Endothelial cell of umbilical vein (primary cell): Measurements from ENCODE around the gene IL25. TPM values are rescaled to one million over a fixed set of nuclear protein-coding genes. Genes with fewer than 3 reads are reported as not detected.

Experiments
- Bru-seq: library from RNA; stranded (reverse); fragments of 400-500 nt; gene quantifications from one replicate; lab custom pipeline; 2021; lab: Mats Ljungman, UMichigan
- BruChase-seq, 2 experiments: library from RNA; stranded (reverse); fragments of 400-500 nt; gene quantifications; one replicate each; lab custom pipeline; 2021; lab: Mats Ljungman, UMichigan
- BruUV-seq: library from RNA; stranded (reverse); fragments of 400-500 nt; replicated peaks from 2 replicates; lab custom pipeline; 2021; lab: Mats Ljungman, UMichigan
- CTCF ChIA-PET: fragments of 300-600, 350-600 bp; sonication (Branson Sonifier 250); formaldehyde crosslinking; loops from one replicate; lab custom pipeline; 2021; ENCODE audit warnings: antibody characterized with exemption, inconsistent platforms; lab: Charles Lee
- POLR2A ChIA-PET: fragments of 300-600, 350-600 bp; sonication (Branson Sonifier 250); formaldehyde crosslinking; loops from one replicate; lab custom pipeline; 2021; ENCODE audit warnings: antibody characterized with exemption, inconsistent platforms; lab: Charles Lee
- DNase-seq: peaks from one replicate; pipeline ENCODE4 v3.0.0-alpha.2; 2011; ENCODE audit warnings: low read depth, low spot score
- FAIRE-seq: peaks from 2 replicates; lab custom pipeline; 2011; peaks lifted over from hg19 to GRCh38; lab: Jason Lieb, UNC
- H2AFZ ChIP-seq: 2 replicates; pipeline ENCODE4 v1.6.0; 2012; ENCODE audit warnings: low read depth, low read length, control low read depth, inconsistent platforms
- H3K27ac ChIP-seq: 2 replicates; pipeline ENCODE4 v1.5.1; 2011; ENCODE audit warnings: low read depth, mild to moderate bottlenecking, control low read depth, low read length, moderate library complexity; ENCODE audit not compliant: insufficient read depth
- H3K27me3 ChIP-seq, 2 experiments: 2 replicates each; pipeline versions ENCODE4 v1.6.0 to v1.6.1; 2011; ENCODE audit warnings: low read length in 2 of 2, mixed read lengths in 1 of 2; ENCODE audit not compliant: control insufficient read depth in 2 of 2, insufficient read depth in 2 of 2
- H3K36me3 ChIP-seq, 2 experiments: 2 replicates in 1 of 2; 3 replicates in 1 of 2; pipeline ENCODE4 v1.5.1; 2011; ENCODE audit warnings: low read length in 2 of 2, mild to moderate bottlenecking in 1 of 2, moderate library complexity in 1 of 2; ENCODE audit not compliant: control insufficient read depth in 2 of 2, insufficient read depth in 2 of 2; ENCODE audit errors: extremely low read depth in 1 of 2
- H3K4me1 ChIP-seq: 3 replicates; pipeline ENCODE4 v1.5.1; 2011; ENCODE audit warnings: mild to moderate bottlenecking, low read length; ENCODE audit not compliant: control insufficient read depth, insufficient read depth; ENCODE audit errors: extremely low read depth
- H3K4me2 ChIP-seq: 2 replicates; pipeline ENCODE4 v1.6.1; 2011; ENCODE audit warnings: low read length, control low read depth, mixed read lengths; ENCODE audit not compliant: insufficient read depth
- H3K4me3 ChIP-seq, 3 experiments: fragments of 200-600 bp in 1 of 3; sonication (generic), shearing (Covaris generic) in 1 of 3; replicated peaks in 1 of 3; 2 replicates each; pipeline ENCODE4 v1.5.1; 2011 to 2016; ENCODE audit warnings: control low read depth in 3 of 3, low read length in 3 of 3, mild to moderate bottlenecking in 2 of 3, inconsistent platforms in 1 of 3, low read depth in 1 of 3, moderate library complexity in 1 of 3; ENCODE audit not compliant: insufficient read depth in 1 of 3
- H3K79me2 ChIP-seq: 2 replicates; pipeline ENCODE4 v1.6.0; 2012; ENCODE audit warnings: low read length, inconsistent platforms; ENCODE audit not compliant: control insufficient read depth, insufficient read depth
- H3K9ac ChIP-seq: replicated peaks from 2 replicates; pipeline ENCODE3; 2011; ENCODE audit warnings: low read length, control low read depth; ENCODE audit not compliant: insufficient read depth; ENCODE audit errors: extremely low read depth
- H3K9me1 ChIP-seq: replicated peaks from 3 replicates; pipeline ENCODE4 v1.6.0; 2011; ENCODE audit warnings: mild to moderate bottlenecking, low read length; ENCODE audit not compliant: control insufficient read depth, insufficient read depth; ENCODE audit errors: extremely low read depth
- H3K9me3 ChIP-seq: replicated peaks from 2 replicates; pipeline ENCODE4 v1.5.1; 2012; ENCODE audit warnings: low read length, inconsistent platforms; ENCODE audit not compliant: control insufficient read depth, insufficient read depth
- H4K20me1 ChIP-seq: replicated peaks from 2 replicates; pipeline ENCODE3; 2011; ENCODE audit warnings: mild to moderate bottlenecking, low read length; ENCODE audit not compliant: control insufficient read depth, insufficient read depth; ENCODE audit errors: extremely low read depth
- GATA2 ChIP-seq: IDR thresholded peaks from 2 replicates; pipeline ENCODE4 v1.7.0; 2011; ENCODE audit warnings: low read depth, mild to moderate bottlenecking, moderate library complexity, mixed read lengths, low read length; ENCODE audit not compliant: insufficient read length, insufficient read depth
- MYC ChIP-seq: IDR thresholded peaks from one replicate; pipeline ENCODE4 v1.6.1; 2011; ENCODE audit warnings: mild to moderate bottlenecking, low read depth, low read length
- POLR2A ChIP-seq: IDR thresholded peaks from 2 replicates; pipeline ENCODE4 v1.6.1; 2012; ENCODE audit warnings: low read depth, mild to moderate bottlenecking, control low read depth, low read length
- POLR2AphosphoS5 ChIP-seq: IDR thresholded peaks from 2 replicates; pipeline ENCODE4 v1.6.1; 2012; ENCODE audit warnings: low read depth, mild to moderate bottlenecking, control low read depth, low read length, moderate library complexity; ENCODE audit not compliant: insufficient read depth
- dilution Hi-C: fragments of 300-500 bp; cut with MboI; formaldehyde crosslinking; loops from one replicate; pipeline ENCODE4 v1.15.0; 2019; ENCODE audit warnings: low sequenced_read_pairs; ENCODE audit not compliant: extremely low pct_ligation_motif_present
- intact Hi-C: fragments of 100-400 bp; cut with micrococcal nuclease; formaldehyde crosslinking; loops from one replicate; pipeline ENCODE4 v1.10.0; 2022
- long read RNA-seq: library from polyadenylated mRNA; stranded (forward); transcript quantifications from one replicate; pipeline ENCODE4 v2.0.0, GENCODE V29; 2021
- polyA minus RNA-seq, 3 experiments: library from RNA; depleted of rRNA, polyadenylated mRNA; stranded (reverse); fragments of >200 nt; gene quantifications; 1 replicate in 1 of 3; 2 replicates in 2 of 3; pipeline ENCODE4 v1.2.3, GENCODE V29; 2011
- polyA plus RNA-seq, 4 experiments: library from polyadenylated mRNA; depleted of rRNA in 3 of 4; stranded (reverse) in 3 of 4; unstranded in 1 of 4; fragments of >200 nt; gene quantifications; 2 replicates each; pipeline versions ENCODE4 v1.2.1 to v1.2.3, GENCODE V29; 2011 to 2012; ENCODE audit warnings: missing spikeins in 1 of 4
- total RNA-seq: library from RNA; stranded (reverse); gene quantifications from 2 replicates; pipeline ENCODE4 v1.2.3, GENCODE V29; 2021
- TF ChIP-seq, protein P1 (sequence below): IDR thresholded peaks from 2 replicates; pipeline ENCODE4 v1.6.1; 2011; ENCODE audit not compliant: insufficient read depth, insufficient read length

The IL25 gene
- total RNA-seq (not detected in 2 replicates), polyA plus RNA-seq (not detected in 2 replicates), polyA minus RNA-seq (not detected in 2 replicates), Bru-seq, nascent RNA (not detected), BruChase-seq, experiment 1, labeled RNA remaining after a 6-hour chase (not detected), BruChase-seq, experiment 2, labeled RNA remaining after a 2-hour chase (not detected)
- not detected in 2 replicates for polyA plus RNA-seq (2011; cell fraction: cytosol; rRNA removed)
- not detected in 2 replicates for polyA plus RNA-seq (2011; cell fraction: nucleus; rRNA removed)
- polyA plus RNA-seq (2012): not detected in 2 replicates
- not detected for polyA minus RNA-seq (2011; cell fraction: cytosol; rRNA and poly(A)+ RNA removed)
- polyA minus RNA-seq (2011; cell fraction: nucleus; rRNA and poly(A)+ RNA removed): not detected in 2 replicates
- long read RNA-seq: 0 reads

DNA sequence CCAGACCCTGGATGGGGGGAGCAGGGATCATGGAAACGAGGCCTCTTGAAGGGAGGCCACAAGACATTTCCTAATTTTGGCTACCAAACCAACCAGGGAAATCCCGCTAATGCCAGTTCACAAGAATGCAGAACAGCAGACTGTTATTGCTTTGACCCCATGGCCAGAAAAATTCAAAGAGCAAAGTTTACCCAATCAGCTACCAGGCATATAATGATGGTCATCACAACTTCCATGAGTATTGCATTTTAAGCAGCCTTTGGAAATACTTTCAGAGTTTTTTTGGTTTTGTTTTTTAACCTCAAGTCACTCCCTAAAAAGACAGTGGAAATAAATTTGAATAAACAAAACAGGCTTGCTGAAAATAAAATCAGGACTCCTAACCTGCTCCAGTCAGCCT is at the start of gene IL25:
Gene IL25 (plus strand): TSS at position 301 of the 400 bp plus-strand sequence.
- H3K9ac ChIP-seq: no peak within 1 kb of the TSS
- H3K27me3 ChIP-seq: peaks cover 8 to 12% of the 10 kb centered on the region in 2 experiments
- H3K27ac ChIP-seq: no peak within 1 kb of the TSS
- H3K79me2 ChIP-seq: no peaks in the 10 kb centered on the region
- no peaks in the 10 kb centered on the region for H4K20me1 ChIP-seq
- no TSS peak for BruUV-seq
- FAIRE-seq (no peak), DNase-seq (no peak)
- intact Hi-C loops (no loop called here), dilution Hi-C loops (no loop called here)
- H3K36me3 ChIP-seq: no peaks in the 10 kb centered on the region
- H3K9me1 ChIP-seq: no peaks in the 10 kb centered on the region
- no peak within 1 kb of the TSS for H3K4me2 ChIP-seq
- no peak within 1 kb of the TSS for H2AFZ ChIP-seq
- ChIA-PET CTCF (no interaction called here), POLR2A (no interaction called here)
- no peaks in the 10 kb centered on the region for H3K4me1 ChIP-seq
- TF ChIP-seq, protein P1, sequence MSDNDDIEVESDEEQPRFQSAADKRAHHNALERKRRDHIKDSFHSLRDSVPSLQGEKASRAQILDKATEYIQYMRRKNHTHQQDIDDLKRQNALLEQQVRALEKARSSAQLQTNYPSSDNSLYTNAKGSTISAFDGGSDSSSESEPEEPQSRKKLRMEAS: no peak
- TF ChIP-seq MYC: no peak
- TF ChIP-seq POLR2AphosphoS5: no peak
- TF ChIP-seq POLR2A: no peak
- TF ChIP-seq GATA2: no peak
- no peak within 1 kb of the TSS for H3K4me3 ChIP-seq
- H3K9me3 ChIP-seq: no peaks in the 10 kb centered on the region

DNA sequence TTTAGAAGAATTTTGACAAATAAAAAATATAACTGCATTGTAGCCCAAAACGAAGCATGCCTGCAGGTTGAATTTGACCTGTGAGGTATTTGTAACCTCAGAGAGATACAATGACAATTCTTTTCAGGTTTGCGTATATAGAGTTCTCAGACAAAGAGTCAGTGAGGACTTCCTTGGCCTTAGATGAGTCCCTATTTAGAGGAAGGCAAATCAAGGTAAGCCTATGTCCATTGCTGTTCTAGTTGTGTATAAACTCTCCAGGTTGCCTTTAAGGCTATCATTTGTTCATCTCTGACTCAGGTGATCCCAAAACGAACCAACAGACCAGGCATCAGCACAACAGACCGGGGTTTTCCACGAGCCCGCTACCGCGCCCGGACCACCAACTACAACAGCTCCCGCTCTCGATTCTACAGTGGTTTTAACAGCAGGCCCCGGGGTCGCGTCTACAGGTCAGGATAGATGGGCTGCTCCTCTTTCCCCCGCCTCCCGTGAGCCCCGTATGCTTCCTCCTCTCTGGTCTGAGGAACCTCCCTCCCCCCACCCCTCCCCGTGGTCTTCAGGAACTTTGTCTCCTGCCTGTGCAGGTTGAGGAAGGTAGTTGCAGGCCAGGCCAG is 48.7 kb upstream of the IL25 start:
- intact Hi-C loops: no loop called here
- no peak overlapping the region for H3K9ac ChIP-seq
- FAIRE-seq (no peak), DNase-seq (no peak)
- TF ChIP-seq, protein P1: no peak
- no peak for TF ChIP-seq POLR2AphosphoS5
- dilution Hi-C loops: no loop called here
- H4K20me1 ChIP-seq: no peaks in the 10 kb centered on the region
- no peak overlapping the region for H3K27ac ChIP-seq
- H3K4me1 ChIP-seq: peaks cover 16% of the 10 kb centered on the region
- H3K4me2 ChIP-seq: no peak overlapping the region
- no TSS peak for BruUV-seq
- no peaks in the 10 kb centered on the region for H3K9me3 ChIP-seq
- H3K9me1 ChIP-seq: no peaks in the 10 kb centered on the region
- CTCF ChIA-PET: interaction anchor here (5.0 kb wide), 1 partner anchor 57 kb away, joined by 48 read pairs; no protein-coding TSS in a partner anchor
- no peak overlapping the region for H3K4me3 ChIP-seq
- no peaks in the 10 kb centered on the region for H3K27me3 ChIP-seq
- H2AFZ ChIP-seq: no peak overlapping the region
- peaks cover 12 to 15% of the 10 kb centered on the region in 2 experiments for H3K36me3 ChIP-seq
- POLR2A ChIA-PET: interaction anchor here (0.7 kb wide), 1 partner anchor 17 kb away, joined by 6 read pairs; the partner anchor contains the start of gene BCL2L2
- peaks cover 25% of the 10 kb centered on the region for H3K79me2 ChIP-seq
